Effector CD4-positive, alpha-beta T cell (primary cell): Measurements from ENCODE around the gene LSM14B.
"Not testable (repeated sequence)": the region's sequence is repeated elsewhere in the genome, so short reads cannot be mapped to it uniquely, and the experiment has no call there.

Experiments
- DNase-seq: peaks from one replicate; pipeline ENCODE4 v3.0.0-alpha.2; 2020

Gene LSM14B

GRCh38 chr20:62114894-62115293 lies 7.4 kb upstream of the LSM14B start:
- DNase-seq, result no peak

- not testable (repeated sequence) for DNase-seq
Measured at GRCh38 chr20:62115800-62116407, 6.4 kb upstream of the LSM14B start.

- no peak for DNase-seq
Measured at GRCh38 chr20:62116558-62117361, 5.5 kb upstream of the LSM14B start.

- DNase-seq, result no peak
Measured at GRCh38 chr20:62117362-62117646, 5.0 kb upstream of the LSM14B start.

GRCh38 chr20:62117658-62118057 lies 4.6 kb upstream of the LSM14B start:
- DNase-seq, result peak; percentile 76

GRCh38 chr20:62118113-62119043 lies 3.9 kb upstream of the LSM14B start:
- DNase-seq, result no peak

- no peak for DNase-seq
Measured at GRCh38 chr20:62119115-62119514, 3.2 kb upstream of the LSM14B start.

- DNase-seq, result no peak
Measured at GRCh38 chr20:62119591-62120364, 2.5 kb upstream of the LSM14B start.

GRCh38 chr20:62120365-62120762 lies 1.9 kb upstream of the LSM14B start:
- no peak for DNase-seq

GRCh38 chr20:62120990-62121775 lies 1.1 kb upstream of the LSM14B start:
- no peak for DNase-seq

- no peak for DNase-seq
Measured at GRCh38 chr20:62122654-62123449, 577 bp downstream of the LSM14B start.

- DNase-seq, result no peak
Measured at GRCh38 chr20:62123450-62124118, 1.3 kb downstream of the LSM14B start.

- DNase-seq, result no peak
Measured at GRCh38 chr20:62126141-62126540, 3.9 kb downstream of the LSM14B start.

GRCh38 chr20:62127799-62128198 lies 5.5 kb downstream of the LSM14B start:
- no peak for DNase-seq

- DNase-seq, result no peak
Measured at GRCh38 chr20:62128502-62128901, 6.2 kb downstream of the LSM14B start.

- no peak for DNase-seq
Measured at GRCh38 chr20:62129731-62130531, 7.7 kb downstream of the LSM14B start.

- no peak for DNase-seq
Measured at GRCh38 chr20:62131560-62132320, 9.5 kb downstream of the LSM14B start.

- no peak for DNase-seq
Measured at GRCh38 chr20:62132421-62132820, 10.1 kb downstream of the LSM14B start.
